SK-N-SH treated with all-trans-retinoic acid at 6 μM for 48 hours (cell line): ENCODE measurements around the gene C19orf33.

ENCODE experiments used
- ATAC-seq: fragments of 200-7000 bp; cut with Tn5 transposase; 3 replicates; pipeline ENCODE4 v1.9.1; 2020; ENCODE audit warnings: mild to moderate bottlenecking, moderate library complexity
- ARNTL ChIP-seq: fragments of 450-650 bp; formaldehyde crosslinking; IDR thresholded peaks from 2 replicates; pipeline ENCODE4 v1.5.0; 2020; ENCODE audit warnings: low read depth, mild to moderate bottlenecking, moderate library complexity, borderline replicate concordance
- BACH2 ChIP-seq: fragments of 250-450 bp; sonication (Bioruptor Pico); IDR thresholded peaks from 2 replicates; pipeline ENCODE4 v1.9.0; 2021; ENCODE audit warnings: mild to moderate bottlenecking, borderline replicate concordance
- CREB5 ChIP-seq: fragments of 250-450 bp; sonication (Bioruptor Pico); IDR thresholded peaks from 2 replicates; pipeline ENCODE4 v1.5.1; 2020; ENCODE audit warnings: low read depth, mild to moderate bottlenecking, moderate library complexity
- CSDC2 ChIP-seq: fragments of 250-450 bp; sonication (Bioruptor Pico); IDR thresholded peaks from 2 replicates; pipeline ENCODE4 v1.5.0; 2020; ENCODE audit warnings: mild to moderate bottlenecking, moderate library complexity
- GLIS3 ChIP-seq: fragments of 250-450 bp; sonication (Bioruptor Pico); IDR thresholded peaks from 2 replicates; pipeline ENCODE4 v1.5.0; 2020; ENCODE audit warnings: mild to moderate bottlenecking, moderate library complexity
- ISL1 ChIP-seq: fragments of 250-450 bp; sonication (Bioruptor Pico); IDR thresholded peaks from 2 replicates; pipeline ENCODE4 v2.1.2; 2022; ENCODE audit warnings: mild to moderate bottlenecking, moderate library complexity
- OSR1 ChIP-seq: fragments of 250-450 bp; sonication (Bioruptor Pico); IDR thresholded peaks from 2 replicates; pipeline ENCODE4 v1.8.0; 2022; ENCODE audit warnings: moderate library complexity, mild to moderate bottlenecking, inconsistent platforms
- PATZ1 ChIP-seq: fragments of 250-450 bp; sonication (Bioruptor Pico); IDR thresholded peaks from 2 replicates; pipeline ENCODE4 v1.8.0; 2020; ENCODE audit warnings: mild to moderate bottlenecking, moderate library complexity, borderline replicate concordance
- RARB ChIP-seq: fragments of 250-450 bp; sonication (Bioruptor Pico); IDR thresholded peaks from 2 replicates; pipeline ENCODE4 v1.8.0; 2021; ENCODE audit warnings: mild to moderate bottlenecking, moderate library complexity
- SNAI2 ChIP-seq: fragments of 250-450 bp; sonication (Bioruptor Pico); IDR thresholded peaks from 2 replicates; pipeline ENCODE4 v1.5.0; 2020; ENCODE audit warnings: mild to moderate bottlenecking, moderate library complexity
- TCF4 ChIP-seq: fragments of 250-450 bp; sonication (Bioruptor Pico); IDR thresholded peaks from 2 replicates; pipeline ENCODE4 v1.8.0; 2021; ENCODE audit warnings: mild to moderate bottlenecking, moderate library complexity, borderline replicate concordance
- TOX ChIP-seq: fragments of 250-450 bp; sonication (Bioruptor Pico); IDR thresholded peaks from 2 replicates; pipeline ENCODE4 v1.8.0; 2021; ENCODE audit warnings: mild to moderate bottlenecking, moderate library complexity, borderline replicate concordance
- TSHZ2 ChIP-seq: fragments of 250-450 bp; sonication (Bioruptor Pico); IDR thresholded peaks from 2 replicates; pipeline ENCODE4 v1.5.0; 2020; ENCODE audit warnings: mild to moderate bottlenecking, moderate library complexity
- ZFP3 ChIP-seq: fragments of 250-450 bp; sonication (Bioruptor Pico); IDR thresholded peaks from 2 replicates; pipeline ENCODE4 v1.5.0; 2020; ENCODE audit warnings: mild to moderate bottlenecking, moderate library complexity
- ZFP30 ChIP-seq: fragments of 450-650 bp; formaldehyde crosslinking; IDR thresholded peaks from 2 replicates; pipeline ENCODE4 v1.5.0; 2022; ENCODE audit warnings: mild to moderate bottlenecking, moderate library complexity
- ZNF565 ChIP-seq: fragments of 450-650 bp; formaldehyde crosslinking; conservative IDR thresholded peaks from 2 replicates; pipeline ENCODE4 v1.5.0; 2020; ENCODE audit warnings: low read depth, mild to moderate bottlenecking, moderate library complexity
- ZNF70 ChIP-seq: fragments of 450-650 bp; formaldehyde crosslinking; IDR thresholded peaks from 2 replicates; pipeline ENCODE4 v1.5.0; 2020; ENCODE audit warnings: mild to moderate bottlenecking, moderate library complexity
- ZNF8 ChIP-seq: fragments of 450-650 bp; formaldehyde crosslinking; IDR thresholded peaks from 2 replicates; pipeline ENCODE4 v1.5.0; 2020; ENCODE audit warnings: mild to moderate bottlenecking, moderate library complexity
- TF ChIP-seq, protein P1 (sequence below): fragments of 250-450 bp; sonication (Bioruptor Pico); IDR thresholded peaks from 2 replicates; pipeline ENCODE4 v1.8.0; 2021; ENCODE audit warnings: low read depth, mild to moderate bottlenecking, moderate library complexity, borderline replicate concordance

Gene C19orf33

DNA sequence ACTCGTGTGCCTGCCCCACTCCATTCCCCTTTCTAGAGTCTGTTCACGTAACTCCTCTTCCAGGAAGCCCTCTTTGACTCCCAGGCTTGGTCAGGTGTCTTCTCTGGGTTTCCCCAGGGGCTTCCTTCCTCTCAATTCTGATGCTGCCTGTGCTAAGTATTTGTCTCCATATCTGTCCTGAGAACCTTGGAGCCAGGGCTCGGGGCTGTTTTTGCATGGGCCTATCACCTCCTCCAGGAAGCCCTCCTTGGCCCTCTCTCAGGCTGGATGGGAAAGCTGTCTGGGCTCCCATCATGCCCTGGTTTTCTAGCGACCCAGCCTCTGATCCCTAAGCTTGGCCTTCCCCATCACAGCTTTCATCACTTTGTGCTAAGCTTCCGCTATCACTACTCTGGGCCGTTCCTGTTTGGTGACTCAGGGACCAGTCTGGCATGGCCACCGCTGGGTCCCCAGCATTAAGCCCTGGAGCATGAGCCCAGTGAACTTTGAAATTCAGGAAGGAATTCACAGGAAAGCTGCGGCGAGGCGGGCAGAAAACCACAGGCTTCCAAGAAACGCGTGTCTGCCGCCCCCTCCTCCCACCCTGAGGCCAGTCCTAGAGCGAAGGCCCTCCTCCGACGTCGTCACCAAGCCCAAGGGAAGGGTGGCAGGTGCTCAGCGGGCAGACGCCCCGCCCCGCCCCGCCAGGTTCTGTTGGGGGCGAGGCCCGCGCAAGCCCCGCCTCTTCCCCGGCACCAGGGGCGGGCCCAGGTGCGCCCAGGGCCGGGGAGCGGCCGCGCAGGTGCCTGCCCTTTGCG is 40.2 kb upstream of the C19orf33 start:
- TF ChIP-seq TCF4 (CRISPR knock-in tag) (no peak), PATZ1 (CRISPR knock-in tag) (no peak), ISL1 (CRISPR knock-in tag) (no peak), CSDC2 (no peak), RARB (CRISPR knock-in tag) (no peak)
- ATAC-seq = peak; percentile 61

- peak; percentile 38 for ATAC-seq
- TF ChIP-seq SNAI2 (CRISPR knock-in tag) = no peak
- no peak for TF ChIP-seq TCF4 (CRISPR knock-in tag)
- TF ChIP-seq TSHZ2 (CRISPR knock-in tag) = no peak
- no peak for TF ChIP-seq ZNF8 (CRISPR knock-in tag)
- no peak for TF ChIP-seq ZFP30 (CRISPR knock-in tag)
- TF ChIP-seq CREB5 (CRISPR knock-in tag) = no peak
- TF ChIP-seq PATZ1 (CRISPR knock-in tag) = no peak
- TF ChIP-seq ISL1 (CRISPR knock-in tag) = no peak
- TF ChIP-seq, all 23 proteins: peak for 0
Observed at GRCh38 chr19:38264486-38265212, 39.4 kb upstream of the C19orf33 start, which contains the start of gene SPINT2. TSS of gene SPINT2 (plus strand) at chr19:38264573. CDS start at chr19:38264893, 320 bp downstream.

DNA sequence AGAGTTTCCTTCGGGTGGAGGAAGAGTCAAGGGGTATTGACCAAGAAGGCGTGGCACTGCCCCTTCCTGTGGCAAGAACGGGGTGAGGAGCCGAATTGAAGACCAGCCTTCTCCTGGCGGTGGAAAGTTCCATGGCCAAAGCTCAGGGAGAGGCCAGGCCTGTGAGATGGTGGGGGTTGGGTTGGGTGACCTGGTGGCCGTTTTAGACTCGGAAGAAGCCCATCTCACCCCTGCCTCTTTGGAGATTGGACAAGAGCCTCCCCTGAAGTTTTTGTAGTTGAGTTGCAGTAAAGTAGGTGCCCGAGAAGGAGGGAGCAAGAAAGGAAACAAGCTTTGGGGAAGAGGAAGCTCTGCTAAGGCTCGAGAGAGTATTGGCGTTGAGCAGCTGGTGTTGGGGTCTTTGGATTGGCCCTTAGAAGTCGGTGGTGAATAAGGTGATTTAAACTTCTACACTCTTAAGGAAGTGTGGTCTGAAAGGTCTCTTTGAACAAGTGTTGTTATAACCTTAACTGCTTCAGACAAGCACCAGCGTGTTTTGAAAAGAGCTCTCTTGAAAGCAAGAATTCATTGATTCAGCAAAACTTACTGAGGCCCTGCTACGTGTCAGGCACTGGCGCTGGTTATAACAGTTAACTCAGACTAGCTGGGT is 38.7 kb upstream of the C19orf33 start:
- ATAC-seq = no peak
- no peak for TF ChIP-seq ISL1 (CRISPR knock-in tag)
- no peak for TF ChIP-seq ZFP3
- TF ChIP-seq, protein P1, sequence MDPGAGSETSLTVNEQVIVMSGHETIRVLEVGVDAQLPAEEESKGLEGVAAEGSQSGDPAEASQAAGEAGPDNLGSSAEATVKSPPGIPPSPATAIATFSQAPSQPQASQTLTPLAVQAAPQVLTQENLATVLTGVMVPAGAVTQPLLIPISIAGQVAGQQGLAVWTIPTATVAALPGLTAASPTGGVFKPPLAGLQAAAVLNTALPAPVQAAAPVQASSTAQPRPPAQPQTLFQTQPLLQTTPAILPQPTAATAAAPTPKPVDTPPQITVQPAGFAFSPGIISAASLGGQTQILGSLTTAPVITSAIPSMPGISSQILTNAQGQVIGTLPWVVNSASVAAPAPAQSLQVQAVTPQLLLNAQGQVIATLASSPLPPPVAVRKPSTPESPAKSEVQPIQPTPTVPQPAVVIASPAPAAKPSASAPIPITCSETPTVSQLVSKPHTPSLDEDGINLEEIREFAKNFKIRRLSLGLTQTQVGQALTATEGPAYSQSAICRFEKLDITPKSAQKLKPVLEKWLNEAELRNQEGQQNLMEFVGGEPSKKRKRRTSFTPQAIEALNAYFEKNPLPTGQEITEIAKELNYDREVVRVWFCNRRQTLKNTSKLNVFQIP (CRISPR knock-in tag) = no peak
- no peak for TF ChIP-seq ZNF565 (CRISPR knock-in tag)
- no peak for TF ChIP-seq OSR1 (CRISPR knock-in tag)
- TF ChIP-seq ZNF8 (CRISPR knock-in tag) = no peak
- no peak for TF ChIP-seq GLIS3 (CRISPR knock-in tag)
- no peak for TF ChIP-seq ZNF70 (CRISPR knock-in tag)
- TF ChIP-seq TSHZ2 (CRISPR knock-in tag) = no peak
- no peak for TF ChIP-seq BACH2 (CRISPR knock-in tag)
- TF ChIP-seq TOX (CRISPR knock-in tag) = no peak
- no peak for TF ChIP-seq PATZ1 (CRISPR knock-in tag)
- no peak for TF ChIP-seq TCF4 (CRISPR knock-in tag)
- no peak for TF ChIP-seq ARNTL (CRISPR knock-in tag)
